SU-DHL-6 (cell line): ENCODE results near the gene RUNX1.

ENCODE experiments used
- H2AFZ ChIP-seq: fragments of 200-600 bp; sonication (generic); 2 replicates; pipeline ENCODE4 v1.6.1; 2014; ENCODE audit warnings: low read depth, mild to moderate bottlenecking, moderate library complexity, mixed read lengths, antibody characterized with exemption, low read length; ENCODE audit not compliant: severe bottlenecking
- H3F3A ChIP-seq: fragments of 200-600 bp; shearing (Covaris generic); 2 replicates; pipeline ENCODE4 v1.6.0; 2016; ENCODE audit warnings: antibody characterized with exemption, mild to moderate bottlenecking; ENCODE audit not compliant: insufficient read depth
- H3K27ac ChIP-seq: fragments of 200-600 bp; sonication (generic); 2 replicates; pipeline ENCODE4 v1.5.1; 2016; ENCODE audit warnings: low read depth, mild to moderate bottlenecking, low read length, moderate library complexity, mixed read lengths
- H3K27me3 ChIP-seq: fragments of 200-600 bp; sonication (generic), shearing (Covaris generic); 2 replicates; pipeline ENCODE4 v1.6.0; 2014; ENCODE audit warnings: mild to moderate bottlenecking, low read length
- H3K36me3 ChIP-seq: fragments of 200-600 bp; sonication (generic); 2 replicates; pipeline ENCODE4 v1.6.1; 2014; ENCODE audit warnings: mild to moderate bottlenecking, low read length, mixed read lengths
- H3K4me2 ChIP-seq: fragments of 300-600, 200-600 bp; shearing (Covaris generic), sonication (generic); 2 replicates; pipeline ENCODE4 v1.6.0; 2014; ENCODE audit warnings: low read length, low read depth, mild to moderate bottlenecking; ENCODE audit not compliant: poor library complexity, severe bottlenecking
- H3K4me3 ChIP-seq: fragments of 200-600 bp; sonication (generic); 2 replicates; pipeline ENCODE4 v1.5.1; 2014; ENCODE audit warnings: antibody characterized with exemption, low read length, mild to moderate bottlenecking, mixed read lengths; ENCODE audit not compliant: insufficient read depth, poor library complexity, severe bottlenecking
- H3K79me2 ChIP-seq: fragments of 200-600 bp; sonication (generic); 2 replicates; pipeline ENCODE4 v1.6.1; 2014; ENCODE audit warnings: mild to moderate bottlenecking, low read length, moderate library complexity; ENCODE audit not compliant: insufficient read depth
- H3K9ac ChIP-seq: fragments of 200-600 bp; sonication (generic); 2 replicates; pipeline ENCODE4 v1.7.0; 2014; ENCODE audit warnings: mild to moderate bottlenecking, low read length
- H3K9me2 ChIP-seq: fragments of 200-600 bp; sonication (generic); replicated peaks from 2 replicates; pipeline ENCODE4 v1.6.1; 2014; ENCODE audit warnings: low read length; ENCODE audit not compliant: insufficient read depth
- H3K9me3 ChIP-seq: fragments of 200-600 bp; sonication (generic); 2 replicates; pipeline ENCODE4 v1.6.1; 2014; ENCODE audit warnings: low read length, mixed read lengths; ENCODE audit not compliant: insufficient read depth
- H4K20me1 ChIP-seq: fragments of 200-600 bp; sonication (generic); 2 replicates; pipeline ENCODE4 v1.6.1; 2014; ENCODE audit warnings: low read depth, mild to moderate bottlenecking, antibody characterized with exemption, low read length, moderate library complexity, mixed read lengths
- EZH2phosphoT487 ChIP-seq: fragments of 200-600 bp; sonication (generic), shearing (Covaris generic); conservative IDR thresholded peaks from 2 replicates; pipeline ENCODE4 v1.6.1; 2018; ENCODE audit warnings: mild to moderate bottlenecking, antibody characterized with exemption, low read length, moderate library complexity, mixed read lengths
- TF ChIP-seq, protein P1 (sequence below): fragments of 200-600 bp; sonication (generic); IDR thresholded peaks from one replicate; pipeline ENCODE4 v1.5.1; 2017; ENCODE audit warnings: antibody characterized with exemption, mild to moderate bottlenecking, low read length, moderate library complexity; ENCODE audit not compliant: insufficient read depth, poor library complexity, severe bottlenecking

RUNX1 gene

GRCh38 chr21:34880401-34880800, 168.7 kb downstream of the RUNX1 start:
- Histone ChIP-seq H3K4me2 (no peak overlapping the region), H3K36me3 (peaks cover 23% of the 10 kb centered on the region; the same call in 1 of the 2 replicates), H3K4me3 (no peak overlapping the region), H3K9me3 (no peaks in the 10 kb centered on the region), H3K27ac (no peak overlapping the region), H4K20me1 (no peaks in the 10 kb centered on the region), H3F3A (peaks cover 43% of the 10 kb centered on the region), H3K79me2 (peaks cover 52% of the 10 kb centered on the region), H2AFZ (no peak overlapping the region), H3K27me3 (no peaks in the 10 kb centered on the region), H3K9ac (no peak overlapping the region), H3K9me2 (no peaks in the 10 kb centered on the region)
- TF ChIP-seq, protein P1, sequence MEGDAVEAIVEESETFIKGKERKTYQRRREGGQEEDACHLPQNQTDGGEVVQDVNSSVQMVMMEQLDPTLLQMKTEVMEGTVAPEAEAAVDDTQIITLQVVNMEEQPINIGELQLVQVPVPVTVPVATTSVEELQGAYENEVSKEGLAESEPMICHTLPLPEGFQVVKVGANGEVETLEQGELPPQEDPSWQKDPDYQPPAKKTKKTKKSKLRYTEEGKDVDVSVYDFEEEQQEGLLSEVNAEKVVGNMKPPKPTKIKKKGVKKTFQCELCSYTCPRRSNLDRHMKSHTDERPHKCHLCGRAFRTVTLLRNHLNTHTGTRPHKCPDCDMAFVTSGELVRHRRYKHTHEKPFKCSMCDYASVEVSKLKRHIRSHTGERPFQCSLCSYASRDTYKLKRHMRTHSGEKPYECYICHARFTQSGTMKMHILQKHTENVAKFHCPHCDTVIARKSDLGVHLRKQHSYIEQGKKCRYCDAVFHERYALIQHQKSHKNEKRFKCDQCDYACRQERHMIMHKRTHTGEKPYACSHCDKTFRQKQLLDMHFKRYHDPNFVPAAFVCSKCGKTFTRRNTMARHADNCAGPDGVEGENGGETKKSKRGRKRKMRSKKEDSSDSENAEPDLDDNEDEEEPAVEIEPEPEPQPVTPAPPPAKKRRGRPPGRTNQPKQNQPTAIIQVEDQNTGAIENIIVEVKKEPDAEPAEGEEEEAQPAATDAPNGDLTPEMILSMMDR = no peak
- TF ChIP-seq EZH2phosphoT487 = no peak

GRCh38 chr21:34878940-34879339, 170.2 kb downstream of the RUNX1 start:
- Histone ChIP-seq H3K27ac (no peak overlapping the region), H3K27me3 (no peaks in the 10 kb centered on the region), H3F3A (peaks cover 29% of the 10 kb centered on the region), H2AFZ (no peak overlapping the region), H3K4me3 (no peak overlapping the region), H4K20me1 (no peaks in the 10 kb centered on the region), H3K4me2 (no peak overlapping the region), H3K79me2 (peaks cover 52% of the 10 kb centered on the region), H3K9me3 (no peaks in the 10 kb centered on the region), H3K9me2 (no peaks in the 10 kb centered on the region), H3K36me3 (peaks cover 23% of the 10 kb centered on the region; the same call in 1 of the 2 replicates), H3K9ac (no peak overlapping the region)
- TF ChIP-seq EZH2phosphoT487 = no peak
- TF ChIP-seq, protein P1 = no peak

DNA sequence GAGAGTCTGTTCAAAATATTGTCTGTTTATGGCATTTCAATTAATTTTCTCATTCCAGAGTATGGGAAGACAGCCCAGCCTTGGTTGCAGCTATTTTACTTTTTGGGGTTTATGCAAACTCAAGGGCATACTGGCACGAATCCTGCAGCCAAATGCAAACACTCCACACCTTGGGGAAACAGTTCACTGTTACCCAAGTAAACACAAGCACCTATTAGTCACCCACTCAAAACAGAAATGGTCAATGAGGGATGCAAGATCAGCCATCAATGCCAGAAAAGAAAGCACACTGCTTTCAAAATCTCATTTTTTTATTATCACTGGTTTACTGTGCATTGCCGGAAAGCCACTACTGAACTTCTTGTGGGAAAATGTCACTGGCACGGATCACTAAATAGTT, 170.6 kb downstream of the RUNX1 start:
- peaks cover 25% of the 10 kb centered on the region for H3F3A ChIP-seq
- H3K4me2 ChIP-seq = no peak overlapping the region
- H3K27me3 ChIP-seq = no peaks in the 10 kb centered on the region
- H4K20me1 ChIP-seq = no peaks in the 10 kb centered on the region
- no peak overlapping the region for H3K27ac ChIP-seq
- no peaks in the 10 kb centered on the region for H3K9me2 ChIP-seq
- H3K9me3 ChIP-seq = no peaks in the 10 kb centered on the region
- no peak overlapping the region for H3K9ac ChIP-seq
- peaks cover 49% of the 10 kb centered on the region for H3K79me2 ChIP-seq
- H3K36me3 ChIP-seq = peaks cover 23% of the 10 kb centered on the region; the same call in 1 of the 2 replicates
- no peak overlapping the region for H2AFZ ChIP-seq
- TF ChIP-seq, protein P1 = no peak
- TF ChIP-seq EZH2phosphoT487 = no peak
- no peak overlapping the region for H3K4me3 ChIP-seq
